HL-60 (cell line): ENCODE measurements around the gene SUN5.
"Not testable (repeated sequence)": the region's sequence is repeated elsewhere in the genome, so short reads cannot be mapped to it uniquely, and the experiment has no call there.

Experiments
- DNase-seq, 2 experiments: peaks; one replicate each; pipeline ENCODE4 v3.0.0-alpha.2; 2010 to 2020; ENCODE audit warnings: low read depth in 1 of 2, low spot score in 1 of 2
- H3K27ac ChIP-seq: fragments of 250-450 bp; sonication (Bioruptor Pico); replicated peaks from 2 replicates; pipeline ENCODE4 v1.5.1; 2020; ENCODE audit warnings: mild to moderate bottlenecking, moderate library complexity
- H3K27me3 ChIP-seq: fragments of 250-450 bp; sonication (Bioruptor Pico); 2 replicates; pipeline ENCODE4 v1.5.1; 2021; ENCODE audit warnings: mild to moderate bottlenecking, moderate library complexity; ENCODE audit not compliant: insufficient read depth, poor library complexity, severe bottlenecking
- H3K4me3 ChIP-seq: replicated peaks from 2 replicates; pipeline ENCODE4 v1.5.1; 2011; ENCODE audit warnings: mild to moderate bottlenecking, control low read depth, low read length; ENCODE audit not compliant: insufficient read depth
- CTCF ChIP-seq: IDR thresholded peaks from one replicate; pipeline ENCODE4 v1.5.1; 2011; ENCODE audit warnings: low read length, control low read depth, inconsistent platforms; ENCODE audit not compliant: insufficient read depth
- GABPA ChIP-seq: IDR thresholded peaks from 2 replicates; pipeline ENCODE4 v1.6.1; 2012; ENCODE audit warnings: low read depth
- POLR2AphosphoS5 ChIP-seq: IDR thresholded peaks from 2 replicates; pipeline ENCODE4 v1.6.1; 2012; ENCODE audit warnings: low read depth
- REST ChIP-seq: IDR thresholded peaks from 2 replicates; pipeline ENCODE4 v1.6.1; 2012; ENCODE audit warnings: low read depth; ENCODE audit not compliant: insufficient replicate concordance
- SPI1 ChIP-seq: IDR thresholded peaks from 2 replicates; pipeline ENCODE4 v1.6.1; 2012; ENCODE audit warnings: low read depth, mild to moderate bottlenecking, borderline replicate concordance

SUN5 gene

GRCh38 chr20:33045129-33045721 lies 41.0 kb upstream of the SUN5 start:
- DNase-seq, H3K27ac ChIP-seq, H3K27me3 ChIP-seq, H3K4me3 ChIP-seq: not testable (repeated sequence)

- no peak for TF ChIP-seq GABPA
- no peak for TF ChIP-seq REST
- no peak for TF ChIP-seq SPI1
- no peak for TF ChIP-seq CTCF
- TF ChIP-seq POLR2AphosphoS5: no peak
- no peaks in the 10 kb centered on the region for H3K27me3 ChIP-seq
- no peak overlapping the region for H3K27ac ChIP-seq
- H3K4me3 ChIP-seq: no peak overlapping the region
- DNase-seq: no peak
These were observed 39.5 kb upstream of the SUN5 start for GRCh38 chr20:33043731-33044181.

- no peak for DNase-seq
- Histone ChIP-seq H3K4me3 (no peak overlapping the region), H3K27me3 (no peaks in the 10 kb centered on the region), H3K27ac (no peak overlapping the region)
- TF ChIP-seq CTCF (no peak), REST (no peak), SPI1 (no peak), GABPA (no peak), POLR2AphosphoS5 (no peak)
These were observed 38.9 kb upstream of the SUN5 start for GRCh38 chr20:33042983-33043730.

- TF ChIP-seq REST: no peak
- no peak for TF ChIP-seq CTCF
- no peak for TF ChIP-seq POLR2AphosphoS5
- no peak for TF ChIP-seq SPI1
- TF ChIP-seq GABPA: no peak
- DNase-seq: no peak
- no peak overlapping the region for H3K4me3 ChIP-seq
- H3K27ac ChIP-seq: no peak overlapping the region
- H3K27me3 ChIP-seq: no peaks in the 10 kb centered on the region
These were observed 38.2 kb upstream of the SUN5 start for GRCh38 chr20:33042430-33042829.
